K562 (cell line): Measurements from ENCODE around the gene SLC33A1. TPM values are rescaled to one million over a fixed set of nuclear protein-coding genes. Genes with fewer than 3 reads are reported as not detected.

Experiments
- ATAC-seq: fragments of 200-7000 bp; cut with Tn5 transposase; 3 replicates; pipeline ENCODE4 v1.9.1; 2020; ENCODE audit warnings: moderate library complexity
- BruUV-seq: library from RNA; stranded (reverse); fragments of 400-500 nt; replicated peaks from 2 replicates; lab custom pipeline; 2021; lab: Mats Ljungman, UMichigan
- CTCF ChIA-PET: fragments of 300-600 bp; formaldehyde crosslinking; extraction: SDS; loops from one replicate; lab custom pipeline; 2021; ENCODE audit warnings: low intra/inter-chr PET ratio; lab: Yijun Ruan, JAX
- POLR2A ChIA-PET: fragments of 300-600, 350-650 bp; sonication (Branson Sonifier 250); formaldehyde crosslinking; extraction: SDS; loops from one replicate; lab custom pipeline; 2021; ENCODE audit warnings: antibody characterized with exemption, inconsistent platforms; lab: Yijun Ruan, JAX
- DNase-seq, 4 experiments: peaks; one replicate each; pipeline versions ENCODE4 v3.0.0 to v3.0.0-alpha.2; 2011 to 2018; ENCODE audit warnings: low spot score in 3 of 4, mixed read lengths in 3 of 4; ENCODE audit errors: extremely low read depth in 1 of 4
- FAIRE-seq: peaks from 2 replicates; lab custom pipeline; 2011; peaks lifted over from hg19 to GRCh38; lab: Jason Lieb, UNC
- H2AFZ ChIP-seq: 2 replicates; pipeline ENCODE4 v1.6.0; 2011; ENCODE audit warnings: low read depth, low read length, control low read depth, inconsistent platforms
- H3K27ac ChIP-seq: fragments of 200-600 bp; 3 replicates; pipeline ENCODE4 v1.8.0; 2011; ENCODE audit warnings: low read depth, mild to moderate bottlenecking, control low read depth, inconsistent platforms, low read length, moderate library complexity, mixed read lengths; ENCODE audit errors: extremely low read depth
- H3K27me3 ChIP-seq, 2 experiments: fragments of 300-600 bp in 1 of 2; 2 replicates in 1 of 2; 3 replicates in 1 of 2; pipeline versions ENCODE4 v1.6.0 to v1.8.0; 2011; ENCODE audit warnings: inconsistent platforms in 2 of 2, low read length in 2 of 2, mild to moderate bottlenecking in 1 of 2, mixed read lengths in 1 of 2, moderate library complexity in 1 of 2; ENCODE audit not compliant: control insufficient read depth in 2 of 2, insufficient read depth in 2 of 2
- H3K36me3 ChIP-seq: fragments of 300-600 bp; 3 replicates; pipeline ENCODE4 v1.8.0; 2011; ENCODE audit warnings: mild to moderate bottlenecking, low read length, inconsistent platforms; ENCODE audit not compliant: control insufficient read depth, insufficient read depth
- H3K4me1 ChIP-seq, 2 experiments: fragments of 200-600 bp in 1 of 2; replicated peaks in 1 of 2; 2 replicates in 1 of 2; 3 replicates in 1 of 2; pipeline versions ENCODE4 v1.5.1 to v1.8.0; 2011; ENCODE audit warnings: inconsistent platforms in 2 of 2, low read length in 2 of 2, mild to moderate bottlenecking in 1 of 2, mixed read lengths in 1 of 2, moderate library complexity in 1 of 2; ENCODE audit not compliant: control insufficient read depth in 2 of 2, insufficient read depth in 2 of 2
- H3K4me2 ChIP-seq: 2 replicates; pipeline ENCODE4 v1.6.1; 2011; ENCODE audit warnings: low read length, control low read depth, inconsistent platforms, mixed read lengths; ENCODE audit not compliant: insufficient read depth
- H3K4me3 ChIP-seq: fragments of 200-600 bp; sonication (generic), shearing (Covaris generic); 2 replicates; pipeline ENCODE4 v1.5.1; 2016; ENCODE audit warnings: control low read depth, inconsistent platforms
- H3K79me2 ChIP-seq: fragments of 200-600 bp; 3 replicates; pipeline ENCODE4 v1.8.0; 2011; ENCODE audit warnings: low read length, inconsistent platforms; ENCODE audit not compliant: control insufficient read depth, insufficient read depth
- H3K9ac ChIP-seq, 2 experiments: 2 replicates each; pipeline versions ENCODE4 v1.6.0 to v1.6.1; 2011; ENCODE audit warnings: low read depth in 2 of 2, low read length in 2 of 2, control low read depth in 1 of 2, inconsistent platforms in 1 of 2, mild to moderate bottlenecking in 1 of 2, mixed read lengths in 1 of 2; ENCODE audit not compliant: insufficient read depth in 1 of 2
- H3K9me1 ChIP-seq: one replicate; pipeline ENCODE4 v1.6.0; 2011; ENCODE audit warnings: inconsistent platforms, mild to moderate bottlenecking, low read length, moderate library complexity; ENCODE audit not compliant: control insufficient read depth, insufficient read depth
- H3K9me3 ChIP-seq: replicated peaks from 2 replicates; pipeline ENCODE4 v1.5.1; 2011; ENCODE audit warnings: low read depth, low read length, inconsistent platforms; ENCODE audit not compliant: control insufficient read depth, insufficient read depth
- H4K20me1 ChIP-seq: replicated peaks from 2 replicates; pipeline ENCODE4 v1.6.1; 2011; ENCODE audit warnings: low read length, inconsistent platforms, mixed read lengths; ENCODE audit not compliant: control insufficient read depth, insufficient read depth
- CREM ChIP-seq: IDR thresholded peaks from 2 replicates; pipeline ENCODE4 v1.6.1; 2014; ENCODE audit warnings: antibody characterized with exemption, low read depth
- ELF1 ChIP-seq: fragments of 200-800 bp; sonication (Bioruptor generic); IDR thresholded peaks from 2 replicates; pipeline ENCODE4 v1.6.1; 2016; ENCODE audit warnings: missing genetic modification characterization, missing compliant biosample characterization
- FOXJ3 ChIP-seq: sonication (generic); formaldehyde crosslinking; IDR thresholded peaks from 2 replicates; pipeline ENCODE4 v1.4.0; 2020; ENCODE audit warnings: mild to moderate bottlenecking, missing genetic modification reagents
- SAFB2 ChIP-seq: fragments of 200-400 bp; formaldehyde crosslinking; IDR thresholded peaks from 2 replicates; pipeline ENCODE4 v1.6.1; 2018; ENCODE audit warnings: borderline replicate concordance, low read length, low read depth, moderate library complexity; ENCODE audit not compliant: severe bottlenecking
- SIN3A ChIP-seq, 2 experiments: fragments of 150-350 bp in 1 of 2; IDR thresholded peaks; 2 replicates each; pipeline ENCODE4 v1.6.1; 2011 to 2016; ENCODE audit warnings: borderline replicate concordance in 2 of 2, low read depth in 2 of 2, low read length in 2 of 2, mild to moderate bottlenecking in 2 of 2, moderate library complexity in 2 of 2; ENCODE audit not compliant: control insufficient read depth in 1 of 2
- TGIF2 ChIP-seq: sonication (generic); formaldehyde crosslinking; IDR thresholded peaks from 2 replicates; pipeline ENCODE4 v1.8.1; 2022; ENCODE audit warnings: mild to moderate bottlenecking, missing genetic modification reagents, moderate library complexity
- ZBTB1 ChIP-seq: sonication (generic); formaldehyde crosslinking; IDR thresholded peaks from 2 replicates; pipeline ENCODE4 v1.8.1; 2023; ENCODE audit warnings: missing genetic modification reagents, low read depth, mild to moderate bottlenecking, borderline replicate concordance
- ZNF133 ChIP-seq: fragments of 250-450 bp; sonication (Bioruptor Pico); IDR thresholded peaks from 2 replicates; pipeline ENCODE4 v1.4.0; 2020; ENCODE audit warnings: mild to moderate bottlenecking
- ZNF445 ChIP-seq: fragments of 250-450 bp; sonication (Bioruptor Pico); IDR thresholded peaks from 2 replicates; pipeline ENCODE4 v1.4.0; 2020; ENCODE audit warnings: low read depth, mild to moderate bottlenecking, moderate library complexity
- ZNF707 ChIP-seq: fragments of 250-450 bp; sonication (Bioruptor Pico); conservative IDR thresholded peaks from 2 replicates; pipeline ENCODE4 v1.8.0; 2022; ENCODE audit warnings: inconsistent platforms, mild to moderate bottlenecking, moderate library complexity
- ZSCAN32 ChIP-seq: fragments of 450-650 bp; formaldehyde crosslinking; IDR thresholded peaks from 2 replicates; pipeline ENCODE4 v1.4.0; 2020; ENCODE audit warnings: mild to moderate bottlenecking, moderate library complexity
- whole genome bisulfite sequencing: fragments of 100-300 bp; shearing (Covaris generic); methylation state at CpG from one replicate; pipeline ENCODE4 v1.1.6; 2016; ENCODE audit warnings: low coverage, mixed read lengths; ENCODE audit not compliant: insufficient coverage; ENCODE audit errors: missing lambda C conversion rate; 5-methylcytosine and 5-hydroxymethylcytosine counted together
- in situ Hi-C: fragments of 300-500 bp; cut with MboI; formaldehyde crosslinking; loops from 4 replicates; pipeline ENCODE4 v1.15.0; 2018; ENCODE audit warnings: inconsistent platforms, mixed read lengths
- intact Hi-C: fragments of 100-400 bp; cut with micrococcal nuclease; formaldehyde crosslinking; loops from 2 replicates; pipeline ENCODE4 v1.14.2; 2022
- polyA plus RNA-seq, 8 experiments: library from polyadenylated mRNA; depleted of rRNA in 4 of 8; stranded (reverse) in 5 of 8; unstranded in 3 of 8; fragments of >200 nt; fragmentation: Nextera tagmentation in 2 of 8; fragmentation: Illumina TruSeq in 1 of 8; extraction: Ambion mirVana in 2 of 8; extraction: Trizol in 1 of 8; gene quantifications; 2 replicates each; pipeline versions ENCODE4 v1.2.1 to v1.2.3, GENCODE V29; 2011 to 2014; ENCODE audit warnings: inconsistent platforms in 1 of 8, missing spikeins in 1 of 8
- total RNA-seq, 7 experiments: library from RNA; depleted of rRNA in 6 of 7; stranded (reverse); fragments of >200 nt in 6 of 7; fragmentation: Illumina TruSeq in 2 of 7; extraction: Trizol in 2 of 7; gene quantifications; 2 replicates each; pipeline versions ENCODE4 v1.2.1 to v1.2.3, GENCODE V29; 2011 to 2021; ENCODE audit warnings: low replicate concordance in 1 of 7
- TF ChIP-seq, protein P1 (sequence below): fragments of 450-650 bp; conservative IDR thresholded peaks from 2 replicates; pipeline ENCODE4 v1.6.1; 2016; ENCODE audit warnings: missing genetic modification characterization, low read depth, mild to moderate bottlenecking, missing compliant biosample characterization, moderate library complexity
- TF ChIP-seq, protein P2 (sequence below): fragments of 450-650 bp; formaldehyde crosslinking; IDR thresholded peaks from 2 replicates; pipeline ENCODE4 v1.4.0; 2020; ENCODE audit warnings: mild to moderate bottlenecking, moderate library complexity

The SLC33A1 gene
- total and polyA plus RNA-seq, 9 of the 15 experiments (the other 6 are each of a cell fraction or from before 2014, with no cell fraction given) = 6.2 to 26.8 (median 19.6) TPM

DNA sequence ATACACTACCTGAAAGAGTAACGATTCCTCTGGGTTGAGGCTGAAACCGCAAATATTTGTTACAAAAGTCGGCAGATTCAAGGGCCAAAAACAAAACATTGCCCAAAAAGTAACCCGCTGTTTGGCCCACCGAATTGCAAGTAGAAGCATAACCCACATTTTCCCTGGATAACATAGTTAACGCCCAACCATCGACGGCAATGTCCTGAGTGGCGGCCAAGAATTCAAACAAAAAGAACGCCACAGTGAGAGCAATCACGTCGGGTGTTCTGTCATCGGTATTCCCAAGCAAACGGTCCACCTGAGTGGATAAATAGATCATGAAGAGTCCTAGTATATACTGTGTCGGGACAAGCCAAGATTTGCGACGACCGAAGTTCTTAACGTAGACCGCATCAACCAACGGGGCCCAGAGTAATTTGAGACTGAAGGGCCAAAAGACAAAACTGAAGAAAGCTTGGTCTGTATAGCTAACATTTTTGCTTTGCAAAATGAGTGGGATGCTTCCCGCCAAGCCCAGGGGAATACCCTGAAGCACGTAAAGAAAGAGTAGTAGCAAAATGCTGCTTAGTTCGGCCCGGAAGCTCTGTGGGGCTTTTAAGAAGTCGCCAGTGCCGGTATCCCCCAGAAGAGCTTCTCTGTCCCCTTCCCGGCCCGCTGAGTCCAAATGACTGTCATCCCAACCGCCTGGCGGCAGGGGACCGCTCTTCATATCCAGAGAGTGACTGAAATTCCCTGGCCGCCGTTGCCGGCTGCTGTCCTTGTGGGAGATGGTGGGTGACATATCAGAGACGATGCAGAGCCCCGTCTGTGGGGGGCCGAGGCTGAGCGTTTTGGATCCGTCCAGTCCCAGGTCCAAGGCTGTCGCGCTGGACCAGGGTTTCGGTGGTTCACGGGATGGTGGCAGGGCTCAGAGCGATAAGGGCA lies 750 bp downstream of the SLC33A1 start:
- POLR2A ChIA-PET = interaction anchor here (0.7 to 2.6 kb wide), 14 partner anchors 10 to 118 kb away, joined by 3 to 19 read pairs (median 4); partner anchors contain the start of genes C3orf33 and GMPS
- Histone ChIP-seq H3K4me1 (peaks cover 3 to 15% of the 10 kb centered on the region in 2 experiments; a peak in 3 of 5 replicates), H3K27me3 (no peaks in the 10 kb centered on the region), H4K20me1 (peaks cover 6% of the 10 kb centered on the region; the same call in 1 of the 2 replicates), H2AFZ (peak overlapping the region; percentile 71), H3K79me2 (peaks cover 64% of the 10 kb centered on the region), H3K4me2 (peak overlapping the region; percentile 92), H3K9me3 (no peaks in the 10 kb centered on the region), H3K36me3 (peaks cover 14% of the 10 kb centered on the region; the same call in 1 of the 3 replicates), H3K9me1 (no peaks in the 10 kb centered on the region), H3K4me3 (peak overlapping the region; percentile 93), H3K9ac (peak overlapping the region; percentile 92 to 97), H3K27ac (peak overlapping the region; percentile 87)
- in situ Hi-C loops = loop anchor here (25.0 kb wide), 2 partner anchors 491 to 1541 kb away; partner anchors contain the start of gene DHX36
- under 1% methylated on average over 45 of the region's 45 CpGs for WGBS
- intact Hi-C loops = loop anchor here (1.0 to 10.0 kb wide), 4 partner anchors 17 to 469 kb away; partner anchors contain the start of genes C3orf33 and GMPS
- CTCF ChIA-PET = interaction anchor here (0.7 to 1.0 kb wide), 2 partner anchors 10 to 17 kb away, joined by 3 read pairs; partner anchors contain the start of gene GMPS
- DNase-seq (peak in 2 of 4 experiments; percentile 37 to 61), FAIRE-seq (no peak), ATAC-seq (peak; percentile 54)
- no TSS peak for BruUV-seq
- no peak for TF ChIP-seq FOXJ3 (CRISPR knock-in tag)
- no peak for TF ChIP-seq SAFB2
- TF ChIP-seq CREM = no peak
- TF ChIP-seq SIN3A (IDR thresholded peaks at IDR 0.05; ENCODE audit: borderline replicate concordance in 2 of 2, control insufficient read depth in 1 of 2, low read depth in 2 of 2, low read length in 2 of 2) = peak in 1 of 2 experiments; percentile 61; a peak in 1 of 4 replicates
- peak; percentile 68; the same call in 1 of the 2 replicates for TF ChIP-seq TGIF2 (CRISPR knock-in tag)
- no peak for TF ChIP-seq ELF1 (tag)
- TF ChIP-seq, protein P1, sequence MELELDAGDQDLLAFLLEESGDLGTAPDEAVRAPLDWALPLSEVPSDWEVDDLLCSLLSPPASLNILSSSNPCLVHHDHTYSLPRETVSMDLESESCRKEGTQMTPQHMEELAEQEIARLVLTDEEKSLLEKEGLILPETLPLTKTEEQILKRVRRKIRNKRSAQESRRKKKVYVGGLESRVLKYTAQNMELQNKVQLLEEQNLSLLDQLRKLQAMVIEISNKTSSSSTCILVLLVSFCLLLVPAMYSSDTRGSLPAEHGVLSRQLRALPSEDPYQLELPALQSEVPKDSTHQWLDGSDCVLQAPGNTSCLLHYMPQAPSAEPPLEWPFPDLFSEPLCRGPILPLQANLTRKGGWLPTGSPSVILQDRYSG = no peak
- no peak; the same call in 1 of the 2 replicates for TF ChIP-seq ZBTB1 (CRISPR knock-in tag)
- no peak for TF ChIP-seq ZNF133 (CRISPR knock-in tag)
- TF ChIP-seq, protein P2, sequence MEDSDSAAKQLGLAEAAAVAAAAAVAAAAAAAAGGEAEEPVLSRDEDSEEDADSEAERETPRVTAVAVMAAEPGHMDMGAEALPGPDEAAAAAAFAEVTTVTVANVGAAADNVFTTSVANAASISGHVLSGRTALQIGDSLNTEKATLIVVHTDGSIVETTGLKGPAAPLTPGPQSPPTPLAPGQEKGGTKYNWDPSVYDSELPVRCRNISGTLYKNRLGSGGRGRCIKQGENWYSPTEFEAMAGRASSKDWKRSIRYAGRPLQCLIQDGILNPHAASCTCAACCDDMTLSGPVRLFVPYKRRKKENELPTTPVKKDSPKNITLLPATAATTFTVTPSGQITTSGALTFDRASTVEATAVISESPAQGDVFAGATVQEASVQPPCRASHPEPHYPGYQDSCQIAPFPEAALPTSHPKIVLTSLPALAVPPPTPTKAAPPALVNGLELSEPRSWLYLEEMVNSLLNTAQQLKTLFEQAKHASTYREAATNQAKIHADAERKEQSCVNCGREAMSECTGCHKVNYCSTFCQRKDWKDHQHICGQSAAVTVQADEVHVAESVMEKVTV (CRISPR knock-in tag) = no peak
- no peak for TF ChIP-seq ZNF707 (CRISPR knock-in tag)
- no peak for TF ChIP-seq ZNF445
- no peak for TF ChIP-seq ZSCAN32
